Vagina (tissue), 2 donors: ENCODE measurements around the gene SARDH. TPM values are rescaled to one million over a fixed set of nuclear protein-coding genes. Genes with fewer than 3 reads are reported as not detected.

Source experiments
- DNase-seq, 2 donors: peaks; one replicate each; pipeline ENCODE4 v3.0.0-alpha.2; 2017; ENCODE audit errors: extremely low spot score in 2 of 2
- H3K27ac ChIP-seq: fragments of 200-600 bp; sonication (generic); one replicate; pipeline ENCODE4 v1.5.1; 2019
- H3K27me3 ChIP-seq: fragments of 200-600 bp; sonication (generic); one replicate; pipeline ENCODE4 v1.5.1; 2019
- H3K36me3 ChIP-seq, 2 donors: fragments of 200-600 bp; sonication (generic); one replicate each; pipeline ENCODE4 v1.5.1; 2017 to 2019
- H3K4me1 ChIP-seq: fragments of 200-600 bp; sonication (generic); one replicate; pipeline ENCODE4 v1.5.1; 2019
- H3K4me3 ChIP-seq, 2 donors: fragments of 200-600 bp; sonication (generic); 1 replicate in 1 of 2; 2 replicates in 1 of 2; pipeline ENCODE4 v1.5.1; 2016 to 2019
- H3K9me3 ChIP-seq: fragments of 200-600 bp; sonication (generic); one replicate; pipeline ENCODE4 v1.5.1; 2019
- POLR2A ChIP-seq, 2 donors: fragments of 450-650 bp; IDR thresholded peaks; one replicate each; pipeline ENCODE4 v1.6.1; 2017; ENCODE audit warnings: antibody characterized with exemption in 2 of 2, mild to moderate bottlenecking in 2 of 2, moderate library complexity in 2 of 2
- POLR2AphosphoS5 ChIP-seq, 2 donors: sonication (generic); formaldehyde crosslinking; IDR thresholded peaks; one replicate each; pipeline ENCODE4 v1.9.0; 2017; ENCODE audit warnings: antibody characterized with exemption in 2 of 2, mild to moderate bottlenecking in 2 of 2, low read depth in 1 of 2; ENCODE audit not compliant: insufficient read depth in 1 of 2
- intact Hi-C: fragments of 100-400 bp; cut with DNase I; formaldehyde crosslinking; loops from one replicate; pipeline ENCODE4 v1.15.1; 2023
- total RNA-seq: library from RNA; depleted of rRNA; stranded (reverse); fragments of >200 nt; gene quantifications from one replicate; pipeline ENCODE4 v1.2.3, GENCODE V29; 2016
- TF ChIP-seq, protein P1 (sequence below), 3 experiments: fragments of 450-650 bp in 2 of 3; fragments of 200-600 bp in 1 of 3; sonication (generic) in 1 of 3; IDR thresholded peaks; one replicate each; pipeline ENCODE4 v1.5.1; 2017 to 2019; ENCODE audit warnings: antibody characterized with exemption in 3 of 3, mild to moderate bottlenecking in 2 of 3, moderate library complexity in 2 of 3

SARDH gene
- total RNA-seq, 1 donor from 2014 or later: 2.0 TPM

DNA sequence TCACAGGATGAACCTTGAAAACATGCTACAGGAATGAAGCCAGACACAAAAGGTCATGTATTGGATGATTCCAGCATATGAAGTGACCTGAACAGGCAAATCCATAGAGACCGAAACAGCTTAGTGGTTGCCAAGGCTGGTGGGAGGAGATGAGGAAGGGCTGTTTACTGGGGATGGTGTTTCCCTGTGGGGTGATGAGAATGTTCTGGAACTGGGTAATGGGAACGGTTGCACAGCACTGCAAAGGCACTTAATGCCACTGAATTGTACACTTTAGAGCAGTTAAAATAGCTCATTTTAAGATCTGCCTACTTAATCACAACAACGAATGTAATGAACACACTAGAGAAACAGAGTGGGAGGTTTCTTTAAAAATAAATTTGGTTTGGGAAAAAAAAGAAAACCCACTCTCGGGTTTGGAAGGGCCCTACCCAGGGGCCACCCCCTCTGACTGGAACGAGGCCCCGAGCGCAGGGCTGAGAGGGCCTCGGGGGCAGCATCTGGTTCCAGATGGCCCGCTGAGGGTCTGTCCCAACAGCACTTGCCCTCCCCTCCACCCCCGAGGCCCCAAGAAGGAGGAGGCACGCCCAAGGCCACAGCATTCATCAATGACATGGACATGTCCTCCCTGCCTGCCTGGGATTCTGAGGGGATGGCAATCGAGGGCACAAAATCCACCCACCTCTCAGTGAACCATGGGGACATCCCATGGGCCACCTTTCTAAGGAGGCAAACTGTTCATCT, 31.7 kb downstream of the SARDH start:
- H3K27ac ChIP-seq: no peak overlapping the region
- DNase-seq: no peak

DNA sequence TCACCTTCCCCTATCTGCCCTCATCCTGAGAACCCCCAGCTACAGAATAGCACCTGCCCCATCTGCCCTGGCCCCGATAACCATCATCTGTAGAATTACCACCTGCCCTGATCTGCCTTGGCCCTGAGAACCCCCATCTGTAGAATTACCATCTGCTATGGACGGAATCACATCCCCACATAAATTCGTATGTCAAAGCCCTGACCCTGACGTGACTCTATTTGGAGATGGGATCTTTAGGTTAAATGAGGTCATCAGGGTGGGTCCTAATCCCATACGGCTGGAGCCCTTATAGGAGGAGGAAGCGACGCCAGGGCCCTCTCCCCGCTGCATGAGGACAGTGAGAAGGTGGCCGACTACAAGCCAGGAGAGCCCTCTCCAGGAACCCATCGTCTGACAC, 32.6 kb downstream of the SARDH start:
- H3K27ac ChIP-seq: no peak overlapping the region
- no peak overlapping the region for H3K4me3 ChIP-seq
- H3K4me1 ChIP-seq: peaks cover 18% of the 10 kb centered on the region
- no peak for TF ChIP-seq POLR2A (IDR thresholded peaks at IDR 0.05)
- TF ChIP-seq, protein P1, sequence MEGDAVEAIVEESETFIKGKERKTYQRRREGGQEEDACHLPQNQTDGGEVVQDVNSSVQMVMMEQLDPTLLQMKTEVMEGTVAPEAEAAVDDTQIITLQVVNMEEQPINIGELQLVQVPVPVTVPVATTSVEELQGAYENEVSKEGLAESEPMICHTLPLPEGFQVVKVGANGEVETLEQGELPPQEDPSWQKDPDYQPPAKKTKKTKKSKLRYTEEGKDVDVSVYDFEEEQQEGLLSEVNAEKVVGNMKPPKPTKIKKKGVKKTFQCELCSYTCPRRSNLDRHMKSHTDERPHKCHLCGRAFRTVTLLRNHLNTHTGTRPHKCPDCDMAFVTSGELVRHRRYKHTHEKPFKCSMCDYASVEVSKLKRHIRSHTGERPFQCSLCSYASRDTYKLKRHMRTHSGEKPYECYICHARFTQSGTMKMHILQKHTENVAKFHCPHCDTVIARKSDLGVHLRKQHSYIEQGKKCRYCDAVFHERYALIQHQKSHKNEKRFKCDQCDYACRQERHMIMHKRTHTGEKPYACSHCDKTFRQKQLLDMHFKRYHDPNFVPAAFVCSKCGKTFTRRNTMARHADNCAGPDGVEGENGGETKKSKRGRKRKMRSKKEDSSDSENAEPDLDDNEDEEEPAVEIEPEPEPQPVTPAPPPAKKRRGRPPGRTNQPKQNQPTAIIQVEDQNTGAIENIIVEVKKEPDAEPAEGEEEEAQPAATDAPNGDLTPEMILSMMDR (IDR thresholded peaks at IDR 0.05): no peak
- no peak for TF ChIP-seq POLR2AphosphoS5 (IDR thresholded peaks at IDR 0.05; ENCODE audit: insufficient read depth in 1 of 2, low read depth in 1 of 2)
- no peaks in the 10 kb centered on the region for H3K36me3 ChIP-seq
- intact Hi-C loops: no loop called here
- no peaks in the 10 kb centered on the region for H3K9me3 ChIP-seq
- DNase-seq: no peak
- H3K27me3 ChIP-seq: no peaks in the 10 kb centered on the region

More for the DNA sequence above, 31.7 kb downstream of the SARDH start:
- no peaks in the 10 kb centered on the region for H3K27me3 ChIP-seq
- H3K4me3 ChIP-seq: no peak overlapping the region
- no peaks in the 10 kb centered on the region for H3K36me3 ChIP-seq
- TF ChIP-seq POLR2A (IDR thresholded peaks at IDR 0.05) (no peak), POLR2AphosphoS5 (IDR thresholded peaks at IDR 0.05; ENCODE audit: insufficient read depth in 1 of 2, low read depth in 1 of 2) (no peak)
- TF ChIP-seq, protein P1 (IDR thresholded peaks at IDR 0.05): no peak
- H3K4me1 ChIP-seq: peaks cover 18% of the 10 kb centered on the region
- intact Hi-C loops: no loop called here
- no peaks in the 10 kb centered on the region for H3K9me3 ChIP-seq

DNA sequence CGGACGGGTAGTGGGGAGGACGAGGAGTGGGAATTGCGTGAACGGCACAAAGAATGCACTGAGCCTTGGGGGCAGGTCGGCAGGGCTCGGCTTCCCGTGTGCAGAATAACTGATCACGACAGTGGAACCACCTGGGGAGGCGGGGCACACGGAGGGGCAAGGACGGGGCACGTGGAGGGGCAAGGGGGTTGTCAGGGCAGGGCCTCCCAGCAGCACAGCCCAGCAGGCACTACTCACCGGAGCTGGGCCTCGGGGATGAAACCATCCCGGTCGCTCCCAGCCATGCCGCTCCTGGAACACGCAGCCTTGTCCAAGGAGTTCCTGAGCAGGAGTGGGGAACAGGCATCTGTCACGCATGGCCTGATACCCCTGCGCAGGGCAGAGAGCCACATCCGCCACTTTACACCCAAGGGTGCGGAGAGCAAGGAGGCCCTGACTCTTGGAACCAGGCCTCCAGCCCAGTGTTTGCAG, 33.4 kb downstream of the SARDH start:
- no peak overlapping the region for H3K27ac ChIP-seq
- DNase-seq: no peak
- no peaks in the 10 kb centered on the region for H3K27me3 ChIP-seq
- H3K4me1 ChIP-seq: peaks cover 18% of the 10 kb centered on the region
- H3K4me3 ChIP-seq: no peak overlapping the region
- TF ChIP-seq, protein P1 (IDR thresholded peaks at IDR 0.05): no peak
- TF ChIP-seq POLR2AphosphoS5 (IDR thresholded peaks at IDR 0.05; ENCODE audit: insufficient read depth in 1 of 2, low read depth in 1 of 2) (no peak), POLR2A (IDR thresholded peaks at IDR 0.05) (no peak)
- H3K36me3 ChIP-seq: no peaks in the 10 kb centered on the region
- intact Hi-C loops: no loop called here
- H3K9me3 ChIP-seq: no peaks in the 10 kb centered on the region

GRCh38 chr9:133703591-133704399, 34.4 kb downstream of the SARDH start:
- Histone ChIP-seq H3K36me3 (no peaks in the 10 kb centered on the region), H3K9me3 (no peaks in the 10 kb centered on the region), H3K27ac (no peak overlapping the region), H3K4me1 (peaks cover 18% of the 10 kb centered on the region), H3K4me3 (no peak overlapping the region), H3K27me3 (no peaks in the 10 kb centered on the region)
- intact Hi-C loops: no loop called here
- TF ChIP-seq POLR2AphosphoS5 (IDR thresholded peaks at IDR 0.05; ENCODE audit: insufficient read depth in 1 of 2, low read depth in 1 of 2) (no peak), POLR2A (IDR thresholded peaks at IDR 0.05) (no peak)
- TF ChIP-seq, protein P1 (IDR thresholded peaks at IDR 0.05): no peak
- no peak for DNase-seq
